Measurements from ENCODE around the gene HBE1.
"Not testable (repeated sequence)": the region's sequence is repeated elsewhere in the genome, so short reads cannot be mapped to it uniquely, and the experiment has no call there.

HBE1 gene

GRCh38 chr11:5252192-5252918 lies 17.4 kb downstream of the HBE1 start:
- DNase-seq, result no peak

GRCh38 chr11:5251746-5252145 lies 18.0 kb downstream of the HBE1 start:
- DNase-seq, result no peak

GRCh38 chr11:5250543-5251204 lies 19.1 kb downstream of the HBE1 start:
- DNase-seq, result no peak

- DNase-seq, result not testable (repeated sequence)
Measured at GRCh38 chr11:5249807-5250396, 19.8 kb downstream of the HBE1 start, which contains the start of gene HBG1. Gene HBG1, minus strand, starts transcription at chr11:5249857. Its CDS starts 53 bp downstream, at chr11:5249804.

- not testable (repeated sequence) for DNase-seq
Measured at GRCh38 chr11:5248498-5248897, 21.2 kb downstream of the HBE1 start.

GRCh38 chr11:5247472-5248192 lies 22.1 kb downstream of the HBE1 start:
- DNase-seq, result no peak

GRCh38 chr11:5246772-5247471 lies 22.8 kb downstream of the HBE1 start:
- DNase-seq, result no peak

GRCh38 chr11:5245155-5245554 lies 24.6 kb downstream of the HBE1 start:
- DNase-seq, result no peak

- DNase-seq, result no peak
Measured at GRCh38 chr11:5243816-5244180, 25.9 kb downstream of the HBE1 start.

GRCh38 chr11:5242933-5243815 lies 26.6 kb downstream of the HBE1 start:
- no peak for DNase-seq

GRCh38 chr11:5242208-5242607 lies 27.5 kb downstream of the HBE1 start:
- DNase-seq, result no peak

- no peak for DNase-seq
Measured at GRCh38 chr11:5241458-5241857, 28.3 kb downstream of the HBE1 start.

GRCh38 chr11:5240458-5240857 lies 29.3 kb downstream of the HBE1 start:
- no peak for DNase-seq

- no peak for DNase-seq
Measured at GRCh38 chr11:5240056-5240455, 29.7 kb downstream of the HBE1 start.

- DNase-seq, result no peak
Measured at GRCh38 chr11:5239046-5239445, 30.7 kb downstream of the HBE1 start.

- DNase-seq, result no peak
Measured at GRCh38 chr11:5238486-5238885, 31.3 kb downstream of the HBE1 start.

GRCh38 chr11:5237420-5237819 lies 32.3 kb downstream of the HBE1 start:
- DNase-seq, result no peak

- no peak for DNase-seq
Measured at GRCh38 chr11:5235364-5236095, 34.2 kb downstream of the HBE1 start.

GRCh38 chr11:5234381-5234834 lies 35.3 kb downstream of the HBE1 start, which contains the start of gene HBD:
Gene HBD, minus strand, starts transcription at chr11:5234483. Its CDS starts 50 bp downstream, at chr11:5234433.
- no peak for DNase-seq

- DNase-seq, result no peak
Measured at GRCh38 chr11:5233307-5233706, 36.4 kb downstream of the HBE1 start.

- no peak for DNase-seq
Measured at GRCh38 chr11:5232821-5233220, 36.9 kb downstream of the HBE1 start.

Measured in activated effector memory CD4-positive, alpha-beta T cell treated with Interleukin-2 at 50 U/mL for 16 hours (primary cell).